Right lobe of liver (tissue), 6 donors: ENCODE results near the gene PLPPR4. TPM values are rescaled to one million over a fixed set of nuclear protein-coding genes. Genes with fewer than 3 reads are reported as not detected.

Experiments
- ATAC-seq, 4 donors: fragments of 200-7000 bp; cut with Tn5 transposase; one replicate each; pipeline ENCODE4 v1.9.1; 2020; ENCODE audit warnings: mild to moderate bottlenecking in 4 of 4, moderate library complexity in 4 of 4
- DNase-seq, 3 donors: peaks; one replicate each; pipeline ENCODE4 v3.0.0-alpha.2; 2020
- H3K27ac ChIP-seq, 3 donors: fragments of 200-600 bp; one replicate each; pipeline ENCODE4 v1.8.0; 2022
- H3K27me3 ChIP-seq, 2 donors: fragments of 200-600 bp; one replicate each; pipeline ENCODE4 v1.8.0; 2022
- H3K36me3 ChIP-seq, 4 donors: fragments of 200-600 bp; sonication (generic) in 1 of 4; one replicate each; pipeline versions ENCODE4 v1.5.1 to v1.8.0; 2017 to 2022; ENCODE audit warnings: control low read depth in 1 of 4
- H3K4me1 ChIP-seq, 4 donors: fragments of 200-600 bp; sonication (generic) in 1 of 4; one replicate each; pipeline versions ENCODE4 v1.5.1 to v1.8.0; 2017 to 2022; ENCODE audit warnings: control low read depth in 1 of 4
- H3K4me3 ChIP-seq, 3 donors: fragments of 200-600 bp; one replicate each; pipeline ENCODE4 v1.8.0; 2022
- H3K9me3 ChIP-seq, 4 donors: fragments of 200-600 bp; sonication (generic) in 1 of 4; one replicate each; pipeline versions ENCODE4 v1.5.1 to v1.8.0; 2017 to 2022; ENCODE audit warnings: control low read depth in 1 of 4
- CTCF ChIP-seq, 4 donors: fragments of 200-600 bp in 3 of 4; fragments of 450-650 bp in 1 of 4; IDR thresholded peaks; one replicate each; pipeline versions ENCODE4 v1.5.1 to v1.8.0; 2016 to 2022; ENCODE audit warnings: antibody characterized with exemption in 4 of 4, mild to moderate bottlenecking in 2 of 4
- POLR2A ChIP-seq: fragments of 450-650 bp; IDR thresholded peaks from one replicate; pipeline ENCODE4 v1.6.1; 2017; ENCODE audit warnings: antibody characterized with exemption, mild to moderate bottlenecking
- WGBS: methylation state at CpG from one replicate; pipeline ENCODE4 v1.1.6; 2018; ENCODE audit warnings: low coverage, low lambda C conversion rate; ENCODE audit not compliant: insufficient coverage; ENCODE audit errors: missing lambda C conversion rate; 5-methylcytosine and 5-hydroxymethylcytosine counted together
- intact Hi-C, 2 donors: fragments of 100-400 bp; cut with DNase I; formaldehyde crosslinking; loops; one replicate each; pipeline versions ENCODE4 v1.11.2 to v1.14.1; 2022
- total RNA-seq, 6 experiments: library from RNA; depleted of rRNA in 2 of 6; stranded (reverse); fragments of >200 nt in 2 of 6; fragmentation: NEBNext Ultra II Directional in 3 of 6; extraction: Animal tissue kit (Norgen Biotek cat#: 25700) in 3 of 6; gene quantifications; one replicate each; pipeline versions ENCODE4 v1.1.0 to v1.2.4, GENCODE V29; 2016 to 2023
- donor health status: DM: no; HTN: yes; CAD: no.
- donor health status: DM: no; HTN: no; CAD: no.
- donor health status: DM: no; HTN: no; CAD: no.
- donor health status: DM: no; HTN: yes; CAD: no.
- donor health status: DM: no; HTN: yes; CAD: no.

Gene PLPPR4
- total RNA-seq, 6 experiments from 2014 or later: 0.12 to 0.19 (median 0.18) TPM; not detected in 3

- Histone ChIP-seq H3K4me3 (no peak overlapping the region), H3K27me3 (no peaks in the 10 kb centered on the region), H3K9me3 (no peaks in the 10 kb centered on the region), H3K4me1 (peaks cover 0 to 4% (median 0%) of the 10 kb centered on the region in 4 donors), H3K27ac (no peak overlapping the region), H3K36me3 (no peaks in the 10 kb centered on the region)
- ATAC-seq: no peak
- intact Hi-C loops: no loop called here
- TF ChIP-seq CTCF (IDR thresholded peaks at IDR 0.05): no peak
- TF ChIP-seq POLR2A: no peak
- 88% methylated on average over 6 of the region's 7 CpGs for WGBS
- DNase-seq: no peak
Measured at GRCh38 chr1:99305626-99306025, 41.3 kb downstream of the PLPPR4 start.

- Histone ChIP-seq H3K27me3 (no peaks in the 10 kb centered on the region), H3K4me3 (no peak overlapping the region), H3K4me1 (peaks cover 0 to 4% (median 0%) of the 10 kb centered on the region in 4 donors), H3K9me3 (no peaks in the 10 kb centered on the region), H3K27ac (no peak overlapping the region), H3K36me3 (no peaks in the 10 kb centered on the region)
- 88% methylated on average over 3 of the region's 7 CpGs for WGBS
- TF ChIP-seq CTCF (IDR thresholded peaks at IDR 0.05) (no peak), POLR2A (no peak)
- DNase-seq (no peak), ATAC-seq (no peak)
- intact Hi-C loops: no loop called here
Measured at GRCh38 chr1:99306056-99306455, 41.8 kb downstream of the PLPPR4 start.

GRCh38 chr1:99306644-99307043 lies 42.4 kb downstream of the PLPPR4 start:
- no peak overlapping the region for H3K4me3 ChIP-seq
- H3K9me3 ChIP-seq: no peaks in the 10 kb centered on the region
- WGBS: 87% methylated on average over 8 of the region's 15 CpGs
- intact Hi-C loops: no loop called here
- no peaks in the 10 kb centered on the region for H3K27me3 ChIP-seq
- H3K4me1 ChIP-seq: peaks cover 0 to 4% (median 0%) of the 10 kb centered on the region in 4 donors
- TF ChIP-seq CTCF (IDR thresholded peaks at IDR 0.05): no peak
- TF ChIP-seq POLR2A: no peak
- ATAC-seq (no peak), DNase-seq (no peak)
- H3K36me3 ChIP-seq: no peaks in the 10 kb centered on the region
- no peak overlapping the region for H3K27ac ChIP-seq

- H3K9me3 ChIP-seq: no peaks in the 10 kb centered on the region
- DNase-seq (no peak), ATAC-seq (no peak)
- WGBS: 85% methylated on average over 1 of the region's 1 CpG
- H3K27me3 ChIP-seq: no peaks in the 10 kb centered on the region
- no peaks in the 10 kb centered on the region for H3K4me1 ChIP-seq
- no peaks in the 10 kb centered on the region for H3K36me3 ChIP-seq
- H3K27ac ChIP-seq: no peak overlapping the region
- TF ChIP-seq CTCF (IDR thresholded peaks at IDR 0.05) (no peak), POLR2A (no peak)
- intact Hi-C loops: no loop called here
- no peak overlapping the region for H3K4me3 ChIP-seq
Measured at GRCh38 chr1:99315305-99315704, 51.0 kb downstream of the PLPPR4 start.
